AG10803 (cell line): ENCODE data around the gene RGS6.

Experiments used
- DNase-seq: peaks from one replicate; pipeline ENCODE4 v3.0.0; 2010; ENCODE audit warnings: low read depth
- H3K4me3 ChIP-seq: 2 replicates; pipeline ENCODE4 v1.5.1; 2011; ENCODE audit warnings: mild to moderate bottlenecking, low read length, control low read depth
- TF ChIP-seq, protein P1 (sequence below): conservative IDR thresholded peaks from 2 replicates; pipeline ENCODE4 v1.5.1; 2011; ENCODE audit warnings: mild to moderate bottlenecking, low read length, control low read depth, inconsistent platforms

Gene RGS6

DNA sequence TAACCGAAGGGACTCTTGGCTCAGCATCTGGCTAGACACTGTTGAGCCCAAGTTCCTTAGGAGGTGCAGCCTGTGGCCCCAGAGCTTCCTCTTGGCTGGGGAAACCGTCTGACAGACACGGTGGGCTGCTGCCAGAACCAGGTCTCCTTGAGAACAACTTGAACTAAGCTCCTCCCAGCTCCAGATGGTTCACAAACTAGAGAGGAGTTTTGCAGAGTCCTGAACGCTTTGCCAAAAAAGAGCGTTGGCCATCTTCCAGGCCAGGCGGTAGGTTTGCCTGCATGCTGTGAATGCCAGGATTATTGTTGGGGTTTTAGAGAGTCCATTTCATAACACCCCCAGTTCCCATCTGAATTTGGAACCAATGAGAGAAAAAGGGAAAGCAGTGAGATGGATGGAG is 399.8 kb downstream of the RGS6 start:
- H3K4me3 ChIP-seq, result no peak overlapping the region
- TF ChIP-seq, protein P1, sequence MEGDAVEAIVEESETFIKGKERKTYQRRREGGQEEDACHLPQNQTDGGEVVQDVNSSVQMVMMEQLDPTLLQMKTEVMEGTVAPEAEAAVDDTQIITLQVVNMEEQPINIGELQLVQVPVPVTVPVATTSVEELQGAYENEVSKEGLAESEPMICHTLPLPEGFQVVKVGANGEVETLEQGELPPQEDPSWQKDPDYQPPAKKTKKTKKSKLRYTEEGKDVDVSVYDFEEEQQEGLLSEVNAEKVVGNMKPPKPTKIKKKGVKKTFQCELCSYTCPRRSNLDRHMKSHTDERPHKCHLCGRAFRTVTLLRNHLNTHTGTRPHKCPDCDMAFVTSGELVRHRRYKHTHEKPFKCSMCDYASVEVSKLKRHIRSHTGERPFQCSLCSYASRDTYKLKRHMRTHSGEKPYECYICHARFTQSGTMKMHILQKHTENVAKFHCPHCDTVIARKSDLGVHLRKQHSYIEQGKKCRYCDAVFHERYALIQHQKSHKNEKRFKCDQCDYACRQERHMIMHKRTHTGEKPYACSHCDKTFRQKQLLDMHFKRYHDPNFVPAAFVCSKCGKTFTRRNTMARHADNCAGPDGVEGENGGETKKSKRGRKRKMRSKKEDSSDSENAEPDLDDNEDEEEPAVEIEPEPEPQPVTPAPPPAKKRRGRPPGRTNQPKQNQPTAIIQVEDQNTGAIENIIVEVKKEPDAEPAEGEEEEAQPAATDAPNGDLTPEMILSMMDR, result no peak
- no peak for DNase-seq

DNA sequence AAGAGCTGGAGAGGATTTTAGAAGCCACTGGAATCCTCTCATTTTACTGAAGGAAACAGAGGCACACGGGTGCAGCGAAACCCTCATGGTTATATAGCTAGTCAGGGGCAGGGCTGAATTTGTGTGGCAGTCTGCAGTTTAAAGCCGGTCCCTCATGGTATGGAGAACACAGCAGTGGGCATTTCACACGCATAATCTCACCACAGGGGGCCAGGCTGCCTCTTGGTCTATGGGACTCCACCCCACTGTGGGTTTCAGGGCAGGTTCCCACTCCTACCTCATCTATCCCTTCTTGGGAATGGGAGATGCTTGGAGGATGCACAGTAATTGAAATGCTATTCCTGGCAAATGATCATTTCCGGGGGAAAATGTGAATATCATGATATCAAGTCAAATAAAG is 400.6 kb downstream of the RGS6 start:
- TF ChIP-seq, protein P1, result no peak
- no peak for DNase-seq
- H3K4me3 ChIP-seq, result no peak overlapping the region

DNA sequence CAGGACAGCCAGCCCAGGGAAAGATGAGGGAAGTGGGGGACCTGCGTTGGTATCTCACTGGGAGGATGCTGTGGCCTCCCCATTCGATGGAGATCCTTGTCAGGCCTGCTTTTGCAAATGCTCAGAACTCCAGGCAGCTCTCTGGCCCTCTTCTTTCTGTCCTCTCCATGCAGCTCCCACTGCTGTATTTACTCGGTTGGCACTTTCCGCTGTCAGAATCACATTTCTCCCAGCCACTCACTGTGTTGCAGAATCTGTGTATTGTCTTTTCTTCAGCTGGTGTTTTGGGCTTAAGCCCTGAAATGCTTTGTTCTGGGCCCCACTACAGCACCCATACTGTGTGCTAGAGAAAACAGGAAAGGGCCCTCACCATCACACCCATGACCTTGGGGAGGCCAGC is 401.1 kb downstream of the RGS6 start:
- TF ChIP-seq, protein P1, result no peak
- no peak for DNase-seq
- no peak overlapping the region for H3K4me3 ChIP-seq

DNA sequence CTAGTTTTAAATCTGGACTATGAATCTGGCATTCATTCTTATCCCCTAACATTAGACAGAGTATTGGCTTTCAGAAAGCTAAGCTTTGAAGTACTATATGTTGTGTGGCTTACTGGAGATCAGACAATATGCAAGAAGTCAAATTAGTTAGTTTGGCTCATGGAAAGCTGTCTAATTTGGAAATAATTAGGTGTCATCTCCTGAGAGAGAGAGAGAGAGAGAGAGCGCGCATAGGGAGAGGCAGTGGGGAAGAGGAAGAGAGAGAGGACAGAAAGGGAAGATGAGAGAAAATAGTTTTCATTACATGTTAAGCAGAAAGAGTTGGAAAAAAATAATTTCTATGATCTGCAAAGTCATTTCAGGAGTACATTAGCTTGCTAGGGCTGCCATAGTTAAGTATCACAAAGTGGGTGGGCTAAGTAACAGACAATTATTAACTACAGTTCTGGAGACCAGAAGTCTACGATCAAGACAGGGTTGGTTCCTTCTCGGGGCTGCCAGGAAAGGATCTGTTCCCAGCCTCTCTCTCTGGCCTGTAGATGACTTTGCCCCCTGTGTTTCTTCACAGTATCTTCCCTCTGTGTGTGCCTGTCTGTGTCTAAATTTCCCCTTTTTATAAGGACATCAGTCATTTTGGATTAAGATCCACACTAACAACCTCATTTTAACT is 404.2 kb downstream of the RGS6 start:
- no peak overlapping the region for H3K4me3 ChIP-seq
- TF ChIP-seq, protein P1, result no peak
- DNase-seq, result no peak

DNA sequence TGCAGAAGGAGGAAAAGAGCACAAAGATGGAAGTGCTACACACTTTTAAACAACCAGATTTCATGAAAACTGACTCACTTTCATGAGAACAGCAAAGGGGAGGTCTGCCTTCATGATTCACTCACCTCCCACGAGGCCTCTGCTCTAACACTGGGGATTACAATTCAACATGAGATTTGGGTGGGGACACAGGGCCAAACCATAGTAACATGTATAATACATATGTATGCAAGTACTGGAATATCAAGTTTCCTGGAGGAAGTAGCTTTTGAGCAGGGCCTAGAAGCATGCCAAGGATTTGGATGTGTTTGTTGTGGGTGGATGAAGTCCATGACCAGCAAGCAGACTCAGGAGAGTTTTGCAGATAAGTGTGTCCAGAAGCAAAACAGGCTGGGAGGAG is 409.0 kb downstream of the RGS6 start:
- no peak for DNase-seq
- no peak overlapping the region for H3K4me3 ChIP-seq
- TF ChIP-seq, protein P1, result no peak

DNA sequence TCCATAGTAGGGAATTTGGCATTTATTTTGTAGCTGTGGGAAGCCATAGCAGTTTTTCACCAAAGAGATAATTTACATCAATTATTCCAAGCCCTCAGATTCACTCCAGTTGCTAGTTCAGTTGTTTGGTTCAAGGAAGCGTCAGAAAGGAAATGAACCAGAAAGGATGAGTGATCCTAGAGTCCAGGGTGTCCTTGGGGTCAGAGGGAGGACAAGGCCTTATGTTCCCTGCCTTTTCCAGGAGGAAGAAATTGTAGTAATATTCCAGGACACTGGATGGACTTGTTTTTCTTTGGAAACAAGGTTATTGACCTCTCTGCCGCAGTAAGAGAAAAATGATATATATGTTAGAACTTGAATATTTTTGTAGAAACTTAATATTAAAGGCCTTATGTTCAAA is 409.5 kb downstream of the RGS6 start:
- H3K4me3 ChIP-seq, result no peak overlapping the region
- TF ChIP-seq, protein P1, result no peak

DNA sequence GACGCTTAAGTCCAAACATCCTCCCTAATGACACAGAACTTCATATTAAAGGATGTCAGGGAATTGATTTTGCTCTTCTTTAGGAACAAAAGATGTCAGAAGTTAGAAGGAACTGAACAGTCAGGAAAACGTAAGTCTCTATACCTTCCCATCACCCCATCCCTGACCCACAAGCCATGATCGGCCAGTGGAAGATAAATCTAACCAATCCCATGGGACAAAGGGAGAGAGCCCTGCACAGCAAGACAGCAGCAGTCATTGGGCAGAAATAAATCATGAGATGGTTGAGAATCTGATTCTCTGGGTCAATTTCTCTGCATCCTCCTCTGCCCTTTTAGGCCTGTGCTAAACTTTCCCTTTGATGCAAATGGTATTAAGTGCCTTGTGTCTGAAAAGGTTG is 414.9 kb downstream of the RGS6 start:
- TF ChIP-seq, protein P1, result no peak
- no peak overlapping the region for H3K4me3 ChIP-seq
- DNase-seq, result no peak

More for the DNA sequence above, 409.5 kb downstream of the RGS6 start:
- no peak for DNase-seq
